Lung (tissue), 12 donors: ENCODE results near the gene USP38. TPM values are rescaled to one million over a fixed set of nuclear protein-coding genes. Genes with fewer than 3 reads are reported as not detected.
A peak's percentile ranks its signal among the peaks of the same experiment; 100 is the strongest.

Source experiments
- ATAC-seq: fragments of 200-7000 bp; cut with Tn5 transposase; one replicate; pipeline ENCODE4 v1.9.1; 2020; ENCODE audit warnings: moderate number of reproducible peaks; ENCODE audit not compliant: insufficient read depth, low FRiP score
- DNase-seq, 3 donors: peaks; one replicate each; pipeline ENCODE4 v3.0.0-alpha.2; 2013 to 2017
- H3K27ac ChIP-seq, 2 donors: one replicate each; pipeline ENCODE4 v1.5.1; 2013; ENCODE audit warnings: mild to moderate bottlenecking in 2 of 2, moderate library complexity in 2 of 2, control low read depth in 1 of 2, inconsistent platforms in 1 of 2, low read depth in 1 of 2, low read length in 1 of 2
- H3K27me3 ChIP-seq, 3 donors: one replicate each; pipeline ENCODE4 v1.5.1; 2013; ENCODE audit warnings: low read length in 2 of 3; ENCODE audit not compliant: control insufficient read depth in 3 of 3, insufficient read depth in 3 of 3
- H3K36me3 ChIP-seq, 4 donors: one replicate each; pipeline ENCODE4 v1.5.1; 2013; ENCODE audit warnings: low read length in 4 of 4, mild to moderate bottlenecking in 1 of 4, moderate library complexity in 1 of 4; ENCODE audit not compliant: control insufficient read depth in 4 of 4, insufficient read depth in 4 of 4
- H3K4me1 ChIP-seq, 5 donors: one replicate each; pipeline ENCODE4 v1.5.1; 2013; ENCODE audit warnings: low read length in 5 of 5, mild to moderate bottlenecking in 2 of 5, moderate library complexity in 1 of 5; ENCODE audit not compliant: control insufficient read depth in 5 of 5, insufficient read depth in 5 of 5
- H3K4me3 ChIP-seq: one replicate; pipeline ENCODE4 v1.5.1; 2013; ENCODE audit warnings: mild to moderate bottlenecking, control low read depth, moderate library complexity
- H3K9ac ChIP-seq, 2 donors: one replicate each; pipeline ENCODE4 v1.5.1; 2013; ENCODE audit warnings: low read length in 2 of 2, control low read depth in 1 of 2; ENCODE audit not compliant: insufficient read depth in 1 of 2
- H3K9me3 ChIP-seq, 4 donors: one replicate each; pipeline ENCODE4 v1.5.1; 2013; ENCODE audit warnings: low read length in 3 of 4, mild to moderate bottlenecking in 1 of 4, moderate library complexity in 1 of 4; ENCODE audit not compliant: control insufficient read depth in 4 of 4, insufficient read depth in 3 of 4
- WGBS, 2 donors: extraction: QIAGEN DNeasy Blood & Tissue Kit; methylation state at CpG; one replicate each; pipeline ENCODE4 v1.1.7; 2013; 5-methylcytosine and 5-hydroxymethylcytosine counted together
- polyA plus RNA-seq, 2 donors: library from polyadenylated mRNA; stranded (reverse); fragments of 200-250 nt; gene quantifications; one replicate each; pipeline ENCODE4 v1.2.1, GENCODE V29; 2013
- total RNA-seq, 2 donors: library from RNA; depleted of rRNA in 1 of 2; stranded (reverse); fragments of >200 nt in 1 of 2; gene quantifications; one replicate each; pipeline ENCODE4 v1.2.1, GENCODE V29; 2014 to 2021
- TF ChIP-seq, protein P1 (sequence below): IDR thresholded peaks from 2 replicates; pipeline ENCODE4 v1.5.1; 2012; ENCODE audit warnings: mild to moderate bottlenecking; ENCODE audit errors: control extremely low read depth, extremely low read depth
- donor health status: control.
- donor health status: control.
- donor health status: Bipolar disorder and iron deficiency.
- donor health status: healthy.
- donor health status: DM: yes; HTN: yes; CAD: no.

USP38 gene
- total and polyA plus RNA-seq, 4 donors: 6.1 to 34.5 (median 18.8) TPM

- peaks cover 0 to 14% (median 4%) of the 10 kb centered on the region in 4 donors for H3K9me3 ChIP-seq
- ATAC-seq (no peak), DNase-seq (peak in 1 of 3 donors; percentile 9)
- H3K27ac ChIP-seq: no peak overlapping the region
- H3K4me3 ChIP-seq: no peak overlapping the region
- peaks cover 0 to 7% (median 4%) of the 10 kb centered on the region in 4 donors for H3K36me3 ChIP-seq
- no peak overlapping the region for H3K9ac ChIP-seq
- H3K27me3 ChIP-seq: no peaks in the 10 kb centered on the region
- TF ChIP-seq, protein P1, sequence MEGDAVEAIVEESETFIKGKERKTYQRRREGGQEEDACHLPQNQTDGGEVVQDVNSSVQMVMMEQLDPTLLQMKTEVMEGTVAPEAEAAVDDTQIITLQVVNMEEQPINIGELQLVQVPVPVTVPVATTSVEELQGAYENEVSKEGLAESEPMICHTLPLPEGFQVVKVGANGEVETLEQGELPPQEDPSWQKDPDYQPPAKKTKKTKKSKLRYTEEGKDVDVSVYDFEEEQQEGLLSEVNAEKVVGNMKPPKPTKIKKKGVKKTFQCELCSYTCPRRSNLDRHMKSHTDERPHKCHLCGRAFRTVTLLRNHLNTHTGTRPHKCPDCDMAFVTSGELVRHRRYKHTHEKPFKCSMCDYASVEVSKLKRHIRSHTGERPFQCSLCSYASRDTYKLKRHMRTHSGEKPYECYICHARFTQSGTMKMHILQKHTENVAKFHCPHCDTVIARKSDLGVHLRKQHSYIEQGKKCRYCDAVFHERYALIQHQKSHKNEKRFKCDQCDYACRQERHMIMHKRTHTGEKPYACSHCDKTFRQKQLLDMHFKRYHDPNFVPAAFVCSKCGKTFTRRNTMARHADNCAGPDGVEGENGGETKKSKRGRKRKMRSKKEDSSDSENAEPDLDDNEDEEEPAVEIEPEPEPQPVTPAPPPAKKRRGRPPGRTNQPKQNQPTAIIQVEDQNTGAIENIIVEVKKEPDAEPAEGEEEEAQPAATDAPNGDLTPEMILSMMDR: no peak
- WGBS, 2 donors: 71 to 90% methylated on average over 3 of the region's 3 CpGs
- peaks cover 0 to 6% (median 0%) of the 10 kb centered on the region in 5 donors for H3K4me1 ChIP-seq
Observed at GRCh38 chr4:143178923-143179322, 5.8 kb upstream of the USP38 start.

DNA sequence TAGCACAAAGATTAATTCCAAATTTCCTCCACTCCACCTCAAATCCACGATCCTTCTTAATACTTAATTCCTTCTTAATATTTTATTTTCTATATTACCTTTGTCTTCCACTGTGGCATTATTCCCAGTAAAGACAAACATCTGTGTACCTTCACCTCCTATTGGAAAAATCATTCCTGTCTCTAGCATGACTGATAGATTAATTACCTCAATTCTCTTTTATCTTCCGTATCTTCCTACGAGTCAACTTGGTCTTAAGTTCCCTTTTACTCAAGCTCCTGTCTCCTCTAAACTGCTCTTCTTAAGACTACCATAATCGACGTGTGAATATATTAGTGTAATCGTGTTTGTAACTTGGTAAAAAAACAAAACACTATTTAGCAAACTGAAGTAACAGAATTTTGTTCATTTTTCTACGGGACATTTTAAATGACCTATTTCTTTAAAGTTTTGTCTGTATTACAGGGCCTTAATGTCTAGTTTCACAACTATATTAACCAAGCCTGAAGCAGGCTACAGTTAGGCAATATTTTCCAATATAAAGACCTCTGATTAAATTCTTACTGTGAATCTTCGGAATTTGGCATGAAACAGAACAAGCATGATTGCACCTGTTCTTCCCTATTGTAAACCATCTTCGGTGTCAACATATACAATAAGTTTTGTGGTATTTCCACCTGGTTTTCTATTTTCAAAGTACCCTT is 1.1 kb upstream of the USP38 start:
- H3K4me1 ChIP-seq: peaks cover 0 to 33% (median 0%) of the 10 kb centered on the region in 5 donors
- peak overlapping the region in 1 of 2 donors; percentile 96 for H3K27ac ChIP-seq
- no peaks in the 10 kb centered on the region for H3K27me3 ChIP-seq
- peaks cover 0 to 3% (median under 1%) of the 10 kb centered on the region in 4 donors for H3K36me3 ChIP-seq
- H3K9me3 ChIP-seq: peaks cover 0 to 1% (median 0%) of the 10 kb centered on the region in 4 donors
- DNase-seq: peak in 1 of 3 donors; percentile 16
- WGBS, 2 donors: 40 to 44% methylated on average over 9 of the region's 9 CpGs
- no peak overlapping the region for H3K4me3 ChIP-seq
- TF ChIP-seq, protein P1: no peak
- ATAC-seq: no peak
- peak overlapping the region; percentile 80 to 91 for H3K9ac ChIP-seq

GRCh38 chr4:143184217-143184502 is 557 bp upstream of the USP38 start:
- Histone ChIP-seq H3K9ac (peak overlapping the region; percentile 80 to 91), H3K4me3 (peak overlapping the region; percentile 58), H3K9me3 (no peaks in the 10 kb centered on the region), H3K4me1 (peaks cover 0 to 38% (median 0%) of the 10 kb centered on the region in 5 donors), H3K27ac (peak overlapping the region; percentile 96), H3K36me3 (peaks cover 0 to 3% (median 1%) of the 10 kb centered on the region in 4 donors), H3K27me3 (no peaks in the 10 kb centered on the region)
- 0% methylated on average over 11 of the region's 11 CpGs for WGBS, 2 donors
- no peak for DNase-seq
- peak; percentile 2 for ATAC-seq
- TF ChIP-seq, protein P1: no peak
